Myocyte (in vitro differentiated cells): ENCODE data around the gene UIMC1. TPM values are rescaled to one million over a fixed set of nuclear protein-coding genes. Genes with fewer than 3 reads are reported as not detected.

Experiments
- DNase-seq: peaks from one replicate; pipeline ENCODE4 v3.0.0-alpha.2; 2012; ENCODE audit warnings: low read depth
- total RNA-seq: library from RNA; depleted of rRNA; stranded (reverse); fragments of >200 nt; gene quantifications from 2 replicates; pipeline ENCODE4 v1.2.3, GENCODE V29; 2014

The UIMC1 gene
- total RNA-seq, 1 donor from 2014 or later = 25.8 TPM

DNA sequence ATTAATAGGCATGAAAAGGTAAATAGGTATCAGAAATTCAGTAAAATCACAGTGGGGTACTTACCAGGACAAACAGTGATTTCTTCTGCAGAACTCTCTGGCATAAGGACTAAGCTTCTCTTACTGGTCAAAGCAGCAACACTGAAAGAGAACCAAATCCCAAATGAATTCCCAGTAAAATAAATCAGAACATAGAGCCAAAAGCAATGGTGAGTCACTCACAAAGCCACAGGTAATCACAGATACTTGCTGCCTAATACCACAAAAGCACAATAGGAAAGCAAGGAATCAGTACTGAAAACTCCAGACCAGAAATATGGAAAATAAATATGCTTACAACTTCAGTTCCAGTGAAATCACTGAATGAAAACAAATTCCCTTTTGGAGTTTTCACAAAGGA is 50.7 kb downstream of the UIMC1 start:
- no peak for DNase-seq

- DNase-seq = no peak
Observed at GRCh38 chr5:176954050-176954449, 52.5 kb downstream of the UIMC1 start.

DNA sequence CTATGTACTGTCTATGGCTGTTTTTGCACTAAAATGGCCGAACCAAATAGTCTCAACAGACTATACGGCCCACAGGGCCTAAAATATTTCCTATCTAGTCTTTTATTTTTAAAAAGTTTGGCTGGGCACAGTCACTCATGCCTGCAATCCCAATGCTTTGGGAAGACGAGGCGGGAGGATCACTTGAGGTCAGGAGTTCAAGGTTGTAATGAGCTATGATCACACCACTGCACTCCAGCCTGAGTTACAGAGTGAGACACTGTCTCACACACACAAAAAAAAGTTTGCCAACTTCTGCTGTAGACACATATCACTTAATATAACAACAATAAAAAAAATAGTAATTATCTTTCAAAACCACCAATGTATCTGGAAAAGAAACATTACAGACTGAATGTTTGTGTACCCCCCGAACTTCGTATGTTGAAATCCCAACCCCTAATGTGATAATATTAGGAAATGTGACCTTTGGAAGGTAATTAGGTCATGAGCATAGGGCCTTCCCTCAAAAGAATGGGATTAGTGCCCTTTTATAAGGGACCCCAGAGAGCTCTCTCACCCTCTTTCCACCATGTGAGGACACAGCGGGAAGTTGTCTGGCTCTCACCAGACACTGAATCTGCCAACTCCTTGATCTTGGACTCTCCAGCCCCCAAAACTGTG is 53.9 kb downstream of the UIMC1 start:
- no peak for DNase-seq

DNA sequence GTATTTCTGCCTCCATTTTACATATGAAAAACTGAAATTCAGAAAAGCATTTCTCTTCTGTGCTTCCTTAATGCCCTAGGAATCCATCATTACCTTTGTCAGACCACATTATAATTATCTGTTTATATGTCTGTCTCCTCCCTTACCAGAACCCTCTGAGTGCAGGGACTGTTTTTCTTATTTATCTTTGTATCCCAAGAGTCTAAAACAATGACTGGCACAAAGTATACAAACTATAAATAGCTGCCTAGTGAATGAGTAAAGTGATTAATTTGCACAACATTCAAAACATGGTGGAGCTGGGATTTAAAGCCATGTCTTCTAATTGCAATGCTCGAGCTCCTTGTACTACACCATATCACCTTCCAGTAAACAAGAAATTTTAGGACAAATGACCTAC is 58.1 kb downstream of the UIMC1 start:
- DNase-seq = no peak

- DNase-seq = no peak
Observed at GRCh38 chr5:176947847-176948246, 58.7 kb downstream of the UIMC1 start.

DNA sequence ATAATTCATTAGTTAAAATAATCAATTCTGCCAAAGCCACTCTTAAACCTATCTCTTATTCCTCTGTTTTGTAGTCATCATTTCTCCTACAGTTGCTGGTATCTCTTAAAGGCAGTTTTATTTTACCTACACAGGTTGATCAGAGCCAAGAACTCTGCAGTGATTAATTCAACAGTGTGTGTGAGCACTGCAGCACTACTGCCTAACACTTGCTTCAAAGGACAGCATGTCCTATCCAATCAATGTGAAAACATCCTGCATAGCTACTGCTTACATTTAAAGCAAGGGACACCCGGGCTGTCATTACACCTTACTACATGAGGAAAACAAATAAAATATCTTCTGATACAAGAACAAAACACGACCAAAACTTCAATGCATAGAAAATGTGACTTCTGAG is 62.3 kb downstream of the UIMC1 start:
- no peak for DNase-seq

- DNase-seq = no peak
Observed at GRCh38 chr5:176943816-176944215, 62.8 kb downstream of the UIMC1 start.

- DNase-seq = no peak
Observed at GRCh38 chr5:176941951-176942350, 64.6 kb downstream of the UIMC1 start.

DNA sequence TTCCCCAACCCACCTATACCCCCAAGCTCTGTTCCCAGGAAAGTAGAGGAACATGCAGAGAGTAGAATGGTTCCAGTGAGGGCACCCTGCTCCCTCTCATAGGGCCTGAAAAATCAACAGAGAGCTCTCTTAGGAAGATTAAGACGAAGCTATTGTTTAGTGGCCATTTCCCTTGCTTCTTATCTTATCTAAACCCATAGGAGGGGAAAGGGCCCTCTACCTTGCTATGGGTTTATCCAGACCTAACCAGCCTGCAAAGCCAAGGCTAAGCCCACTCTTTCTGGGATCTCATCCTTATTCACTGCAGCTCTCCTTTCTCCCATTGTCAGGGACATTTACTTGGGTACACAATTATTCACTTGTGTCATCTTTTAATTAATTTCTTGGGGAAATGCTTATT is 68.1 kb downstream of the UIMC1 start:
- no peak for DNase-seq

GRCh38 chr5:176935017-176935416 is 71.6 kb downstream of the UIMC1 start:
- DNase-seq = no peak

GRCh38 chr5:176934309-176934930 is 72.2 kb downstream of the UIMC1 start:
- DNase-seq = no peak

GRCh38 chr5:176929654-176930053 is 76.9 kb downstream of the UIMC1 start:
- DNase-seq = no peak

GRCh38 chr5:176927562-176927961 is 79.0 kb downstream of the UIMC1 start:
- DNase-seq = no peak

- no peak for DNase-seq
Observed at GRCh38 chr5:176922817-176923216, 83.8 kb downstream of the UIMC1 start.

DNA sequence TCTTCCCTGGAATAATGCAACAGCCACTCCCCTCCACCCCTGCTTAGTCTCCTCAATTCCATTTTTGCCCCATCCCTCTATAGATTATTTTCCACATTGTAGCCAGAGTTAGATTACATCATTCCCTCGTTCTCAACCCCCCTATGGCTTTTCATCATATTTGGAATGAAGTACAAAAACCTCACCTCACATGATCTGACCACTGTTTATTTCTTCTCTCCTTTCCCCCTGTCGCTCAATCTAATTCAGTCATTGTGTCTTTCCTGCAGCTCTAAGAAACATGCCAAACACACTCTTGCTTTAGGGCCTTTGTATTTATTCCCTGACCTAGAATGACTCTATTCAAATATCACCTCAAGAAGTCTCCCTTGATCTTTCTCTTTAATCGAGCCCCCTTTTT is 84.9 kb downstream of the UIMC1 start:
- no peak for DNase-seq

DNA sequence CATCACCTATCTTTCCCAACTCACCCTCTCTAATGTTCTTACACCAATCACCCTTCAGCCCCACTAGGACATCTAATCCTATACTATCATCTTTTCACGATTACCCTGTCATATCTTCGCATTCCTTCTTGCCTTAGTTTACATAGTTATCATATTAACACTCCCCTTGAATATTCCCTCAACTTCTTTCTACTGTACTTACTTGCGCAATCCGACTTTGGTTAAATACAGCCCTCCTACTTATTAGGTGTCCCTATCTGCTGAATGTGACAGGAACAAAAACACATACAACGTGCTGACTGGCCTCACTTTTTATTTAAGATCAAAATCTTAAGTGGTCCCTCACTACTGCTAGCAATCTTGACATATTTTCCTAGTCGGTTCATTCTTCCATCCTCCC is 88.0 kb downstream of the UIMC1 start:
- DNase-seq = no peak

- no peak for DNase-seq
Observed at GRCh38 chr5:176916337-176916736, 90.2 kb downstream of the UIMC1 start.

DNA sequence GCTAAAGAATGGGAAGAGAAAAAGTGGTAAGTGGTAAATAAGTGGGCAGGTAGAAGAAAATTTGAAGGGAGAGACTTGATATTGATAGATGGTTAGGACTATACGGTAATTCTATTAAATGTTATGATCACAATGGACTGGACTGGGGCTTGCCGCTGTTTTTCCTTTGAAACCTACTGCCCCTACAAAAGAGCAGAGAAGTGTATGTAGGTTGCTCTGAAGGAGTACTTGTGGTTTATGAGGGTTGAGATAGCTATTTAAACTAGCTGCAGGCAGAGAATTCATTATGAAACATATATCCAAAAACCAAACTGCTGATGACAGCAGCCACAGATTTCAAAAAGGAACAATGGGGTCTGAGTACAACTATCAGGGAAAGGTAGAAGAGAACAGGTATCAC is 90.7 kb downstream of the UIMC1 start:
- no peak for DNase-seq

DNA sequence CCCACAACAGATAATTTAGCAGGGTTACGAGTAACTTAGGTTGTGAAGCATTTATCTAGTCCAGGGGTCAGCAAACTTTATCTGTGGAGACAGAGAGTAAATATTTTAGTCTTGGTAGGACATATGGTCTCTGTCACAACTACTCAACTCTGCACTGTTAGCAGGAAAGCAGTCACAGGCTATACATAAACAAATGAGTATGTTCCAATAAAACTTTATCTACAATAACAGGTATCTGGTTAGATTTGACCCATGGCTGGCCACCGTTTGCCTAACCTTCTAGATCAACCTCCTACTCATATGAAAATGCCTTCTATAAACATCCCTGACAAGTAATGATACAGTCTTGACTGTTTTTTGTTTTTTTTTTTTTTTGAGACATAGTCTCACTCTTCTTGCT is 94.5 kb downstream of the UIMC1 start:
- DNase-seq = no peak

DNA sequence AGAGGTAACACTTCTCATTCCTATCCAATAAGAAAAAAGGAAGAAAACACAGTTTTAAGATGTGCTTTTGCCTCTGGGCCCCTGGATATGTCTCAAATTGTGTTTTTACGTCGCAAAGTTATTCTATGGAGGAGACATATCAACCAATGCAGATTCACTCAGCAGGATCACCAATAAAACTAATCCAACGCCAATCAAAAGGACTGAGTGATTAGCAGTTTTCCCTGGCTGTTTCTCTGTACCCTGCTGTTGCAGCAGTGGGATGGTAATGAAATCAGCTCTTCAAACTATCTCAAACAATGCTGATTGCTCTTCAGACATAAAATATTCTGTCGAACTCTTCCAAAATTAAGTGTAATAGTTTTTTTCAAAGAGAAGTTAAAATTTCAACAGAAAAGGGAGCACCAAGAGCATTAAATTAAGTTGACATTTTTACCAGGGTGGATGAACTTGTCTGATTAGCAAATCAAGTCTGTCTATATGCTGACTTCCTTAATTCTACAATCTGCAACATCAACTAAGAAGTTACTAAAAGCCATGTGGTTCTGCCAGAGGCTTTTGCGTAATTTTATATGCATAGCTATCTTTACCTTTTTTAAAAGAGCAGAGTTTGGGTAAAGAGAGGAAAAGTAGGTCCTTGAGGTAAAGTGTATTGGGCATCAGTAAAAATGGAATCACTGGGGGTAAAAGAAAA is 97.8 kb downstream of the UIMC1 start:
- DNase-seq = no peak

- DNase-seq = no peak
Observed at GRCh38 chr5:176906796-176907195, 99.8 kb downstream of the UIMC1 start.

GRCh38 chr5:176906126-176906525 is 100.5 kb downstream of the UIMC1 start:
- DNase-seq = no peak

GRCh38 chr5:176904276-176904675 is 102.3 kb downstream of the UIMC1 start:
- DNase-seq = peak; percentile 3
